Bronchial epithelial cell (primary cell): ENCODE measurements around the gene FAM53C. TPM values are rescaled to one million over a fixed set of nuclear protein-coding genes. Genes with fewer than 3 reads are reported as not detected.
A peak's percentile ranks its signal among the peaks of the same experiment; 100 is the strongest.

Experiments used
- DNase-seq: peaks from one replicate; pipeline ENCODE4 v3.0.0-alpha.2; 2010; ENCODE audit warnings: low read depth
- FAIRE-seq: peaks from 2 replicates; lab custom pipeline; 2011; peaks lifted over from hg19 to GRCh38; lab: Jason Lieb, UNC
- H3K27me3 ChIP-seq: 2 replicates; pipeline ENCODE4 v1.5.1; 2011; ENCODE audit warnings: low read length; ENCODE audit not compliant: control insufficient read depth, insufficient read depth
- H3K36me3 ChIP-seq: 2 replicates; pipeline ENCODE4 v1.5.1; 2011; ENCODE audit warnings: low read length; ENCODE audit not compliant: control insufficient read depth, insufficient read depth
- H3K4me3 ChIP-seq: 2 replicates; pipeline ENCODE4 v1.5.1; 2011; ENCODE audit warnings: mild to moderate bottlenecking, low read depth, low read length, control low read depth
- total RNA-seq: library from RNA; depleted of rRNA; stranded (reverse); fragments of >200 nt; gene quantifications from 2 replicates; pipeline ENCODE4 v1.2.1, GENCODE V29; 2014
- TF ChIP-seq, protein P1 (sequence below): IDR thresholded peaks from 2 replicates; pipeline ENCODE4 v1.5.1; 2011; ENCODE audit warnings: mild to moderate bottlenecking, moderate library complexity, low read length, control low read depth, inconsistent platforms; ENCODE audit not compliant: insufficient read depth, severe bottlenecking

FAM53C gene
- total RNA-seq, 1 donor from 2014 or later: 10.3 TPM

DNA sequence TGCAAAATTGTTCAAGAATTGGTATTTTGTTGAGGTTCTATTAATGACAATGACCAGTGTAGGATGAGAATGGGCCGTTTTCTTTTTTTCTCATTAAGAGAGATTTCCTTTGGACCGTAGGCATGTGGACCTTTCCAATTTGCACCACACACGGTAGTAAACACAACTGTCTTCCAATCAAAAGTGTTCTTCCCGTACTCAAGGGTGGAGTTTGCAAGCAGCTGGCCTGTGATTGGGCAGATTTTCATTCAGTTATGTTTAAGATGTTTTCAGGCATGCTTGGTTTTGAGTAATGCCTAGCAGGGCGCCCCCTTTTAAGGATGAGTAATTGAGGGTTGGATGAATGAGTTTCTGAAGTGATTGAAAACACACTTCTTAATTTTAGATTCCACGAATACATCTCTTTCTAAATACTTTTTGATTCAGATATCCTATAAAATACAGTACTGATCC lies 16.9 kb downstream of the FAM53C start:
- TF ChIP-seq, protein P1, sequence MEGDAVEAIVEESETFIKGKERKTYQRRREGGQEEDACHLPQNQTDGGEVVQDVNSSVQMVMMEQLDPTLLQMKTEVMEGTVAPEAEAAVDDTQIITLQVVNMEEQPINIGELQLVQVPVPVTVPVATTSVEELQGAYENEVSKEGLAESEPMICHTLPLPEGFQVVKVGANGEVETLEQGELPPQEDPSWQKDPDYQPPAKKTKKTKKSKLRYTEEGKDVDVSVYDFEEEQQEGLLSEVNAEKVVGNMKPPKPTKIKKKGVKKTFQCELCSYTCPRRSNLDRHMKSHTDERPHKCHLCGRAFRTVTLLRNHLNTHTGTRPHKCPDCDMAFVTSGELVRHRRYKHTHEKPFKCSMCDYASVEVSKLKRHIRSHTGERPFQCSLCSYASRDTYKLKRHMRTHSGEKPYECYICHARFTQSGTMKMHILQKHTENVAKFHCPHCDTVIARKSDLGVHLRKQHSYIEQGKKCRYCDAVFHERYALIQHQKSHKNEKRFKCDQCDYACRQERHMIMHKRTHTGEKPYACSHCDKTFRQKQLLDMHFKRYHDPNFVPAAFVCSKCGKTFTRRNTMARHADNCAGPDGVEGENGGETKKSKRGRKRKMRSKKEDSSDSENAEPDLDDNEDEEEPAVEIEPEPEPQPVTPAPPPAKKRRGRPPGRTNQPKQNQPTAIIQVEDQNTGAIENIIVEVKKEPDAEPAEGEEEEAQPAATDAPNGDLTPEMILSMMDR: no peak
- DNase-seq: peak; percentile 90

DNA sequence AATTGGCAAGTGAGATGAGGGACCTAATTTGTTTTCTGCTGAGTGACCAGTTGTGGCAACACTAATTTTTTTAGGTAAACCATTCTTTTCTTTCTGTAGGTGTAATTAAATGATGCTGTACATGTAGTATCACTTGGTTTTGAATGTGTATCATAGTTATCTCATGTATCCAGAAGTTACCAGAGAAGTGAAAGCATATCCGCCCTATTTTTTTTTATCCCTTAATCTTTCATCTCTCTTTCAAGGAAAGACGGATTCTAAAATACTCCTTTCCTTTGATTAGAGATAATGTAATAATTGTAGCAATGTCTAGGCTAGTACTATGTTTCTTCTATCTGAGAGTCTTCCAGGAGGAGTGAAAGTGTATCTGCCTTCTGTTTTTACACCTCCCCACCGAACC lies 21.6 kb downstream of the FAM53C start:
- Histone ChIP-seq H3K36me3 (no peaks in the 10 kb centered on the region), H3K4me3 (no peak overlapping the region), H3K27me3 (no peaks in the 10 kb centered on the region)
- TF ChIP-seq, protein P1: no peak
- DNase-seq (no peak), FAIRE-seq (no peak)

More for the DNA sequence above, 16.9 kb downstream of the FAM53C start:
- no peaks in the 10 kb centered on the region for H3K36me3 ChIP-seq
- no peaks in the 10 kb centered on the region for H3K27me3 ChIP-seq
- H3K4me3 ChIP-seq: no peak overlapping the region
- no peak for FAIRE-seq

GRCh38 chr5:138360941-138361452 lies 22.9 kb downstream of the FAM53C start:
- DNase-seq (no peak), FAIRE-seq (no peak)
- Histone ChIP-seq H3K36me3 (no peaks in the 10 kb centered on the region), H3K4me3 (no peak overlapping the region), H3K27me3 (no peaks in the 10 kb centered on the region)
- TF ChIP-seq, protein P1: no peak

GRCh38 chr5:138364576-138364975 lies 26.5 kb downstream of the FAM53C start:
- DNase-seq (no peak), FAIRE-seq (no peak)

GRCh38 chr5:138366632-138367382 lies 28.7 kb downstream of the FAM53C start:
- Histone ChIP-seq H3K4me3 (no peak overlapping the region), H3K27me3 (no peaks in the 10 kb centered on the region), H3K36me3 (no peaks in the 10 kb centered on the region)
- DNase-seq (no peak), FAIRE-seq (no peak)
- TF ChIP-seq, protein P1: no peak

More at GRCh38 chr5:138364576-138364975, 26.5 kb downstream of the FAM53C start:
- Histone ChIP-seq H3K4me3 (no peak overlapping the region), H3K36me3 (no peaks in the 10 kb centered on the region), H3K27me3 (no peaks in the 10 kb centered on the region)
- TF ChIP-seq, protein P1: no peak
